ENCODE measurements around the gene PHF20.
"Not testable (repeated sequence)": the region's sequence is repeated elsewhere in the genome, so short reads cannot be mapped to it uniquely, and the experiment has no call there.

Gene PHF20

GRCh38 chr20:35739294-35740163, 32.3 kb upstream of the PHF20 start:
- DNase-seq, result no peak

DNA sequence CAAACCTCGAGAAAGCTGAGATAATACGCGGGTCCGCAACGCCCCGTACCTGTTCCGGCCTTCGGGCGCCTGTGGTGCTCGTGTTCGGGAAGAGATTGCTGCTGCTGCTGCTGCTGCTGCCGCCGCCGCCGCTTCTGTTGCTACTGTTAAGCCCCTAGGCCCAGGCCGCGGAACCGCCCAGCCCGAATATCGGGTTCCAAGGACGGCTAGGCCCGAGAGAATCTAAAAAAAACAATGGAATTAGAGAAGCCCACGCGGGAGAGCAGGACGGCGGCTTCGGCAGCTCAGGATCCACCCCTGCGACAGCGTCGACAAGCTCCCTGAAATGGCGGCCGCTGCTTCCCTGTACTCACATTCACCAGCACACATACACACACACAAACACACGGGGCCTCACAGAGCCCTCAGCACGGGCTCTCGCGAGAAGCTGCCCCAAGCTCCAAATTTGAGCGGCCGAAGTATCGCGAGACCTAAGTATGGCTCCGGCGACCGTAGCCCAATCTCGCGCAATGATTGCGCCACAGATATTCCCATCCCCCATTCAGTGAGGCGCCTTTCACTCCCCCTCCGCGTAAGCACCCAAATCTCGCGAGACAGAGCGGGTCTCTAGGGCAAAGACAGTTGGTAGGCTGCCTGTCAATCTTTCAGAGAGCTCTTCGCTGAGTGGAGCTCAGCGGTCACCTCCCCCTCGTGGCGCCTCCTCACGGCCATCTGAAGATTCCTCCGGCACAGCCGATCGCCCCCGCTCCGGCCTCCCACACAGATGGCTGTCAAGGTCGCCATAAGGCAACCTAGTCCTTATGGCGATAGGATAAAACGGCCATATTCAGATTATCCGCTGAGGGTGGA, 29.7 kb upstream of the PHF20 start, which contains the start of gene RBM39:
Gene RBM39 (minus strand): TSS at position 369 of the 849 bp plus-strand sequence. CDS start 1,386 bp downstream, outside the sequence.
- DNase-seq, result peak; percentile 99

DNA sequence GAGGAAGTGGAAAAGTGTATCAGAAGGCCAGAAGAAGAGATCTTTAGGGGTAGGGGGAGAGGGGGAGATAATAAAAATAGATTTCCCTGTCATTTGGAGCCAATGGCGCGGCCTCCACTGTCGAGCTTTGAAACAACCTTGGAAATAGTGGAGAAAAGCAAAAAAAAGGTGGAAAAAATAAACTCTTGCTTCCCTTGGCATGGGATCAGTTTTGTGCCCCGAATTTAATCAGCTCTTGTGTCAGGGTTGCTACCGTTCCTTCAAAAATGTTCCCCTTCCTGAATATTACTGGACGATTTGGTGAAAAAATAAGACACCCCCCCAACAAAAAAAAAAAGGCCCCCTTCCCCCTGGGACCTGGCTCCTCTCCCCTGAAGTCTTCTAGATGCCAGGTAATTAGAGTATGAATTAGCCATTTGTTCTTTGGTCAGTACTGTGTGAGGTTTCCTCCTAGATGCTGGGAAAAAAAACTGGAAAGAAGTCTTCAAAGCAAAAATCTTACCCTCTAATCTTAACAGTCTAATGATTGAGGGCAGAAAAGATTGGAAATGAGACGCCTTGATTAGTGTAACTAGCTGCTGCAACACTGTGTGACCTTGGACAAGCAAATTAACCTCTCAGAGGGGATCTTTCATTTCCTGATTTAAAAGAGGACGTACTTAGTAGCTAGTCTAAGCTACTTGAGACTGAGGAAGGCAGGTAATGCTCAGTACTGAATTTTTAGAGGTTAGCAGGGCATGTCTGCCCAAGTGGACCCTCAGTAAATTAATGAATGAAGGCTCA, 28.9 kb upstream of the PHF20 start:
- DNase-seq, result no peak

DNA sequence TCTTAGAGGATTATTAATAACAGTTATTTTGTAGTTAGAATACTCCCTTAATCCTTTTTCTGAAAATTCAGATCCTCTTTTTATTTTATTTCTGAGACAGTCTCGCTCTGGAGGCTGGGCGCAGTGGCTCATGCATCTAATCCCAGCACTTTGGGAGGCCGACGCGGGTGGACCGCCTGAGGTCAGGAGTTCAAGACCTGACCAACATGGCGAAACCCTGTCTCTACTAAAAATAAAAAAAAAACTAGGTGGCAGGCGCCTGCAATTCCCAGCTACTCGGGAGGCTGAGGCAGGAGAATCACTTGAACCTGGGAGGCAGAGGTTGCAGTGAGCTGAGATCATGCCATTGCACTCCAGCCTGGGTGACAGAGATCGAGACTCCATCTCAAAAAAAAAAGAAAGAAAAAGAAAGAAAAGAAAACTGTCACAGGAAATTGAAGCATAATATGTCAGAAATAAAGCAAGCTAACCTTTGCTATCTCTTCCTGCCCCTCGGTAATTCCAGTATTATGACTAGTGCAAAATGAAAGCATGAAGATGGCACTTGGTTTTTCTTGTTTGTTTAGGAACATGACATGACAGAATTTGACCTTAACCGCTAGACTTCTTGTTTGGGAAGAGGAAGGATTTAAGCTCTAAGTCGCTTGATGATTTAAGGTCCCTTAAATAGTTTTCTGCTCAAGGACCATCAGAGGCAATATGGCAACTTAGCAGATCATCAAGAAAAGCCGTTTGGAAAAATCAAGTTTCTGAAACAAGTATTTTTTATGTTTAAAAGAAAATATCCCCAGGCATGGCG, 27.9 kb upstream of the PHF20 start:
- no peak for DNase-seq

GRCh38 chr20:35744492-35744841, 27.3 kb upstream of the PHF20 start:
- not testable (repeated sequence) for DNase-seq

GRCh38 chr20:35750611-35751010, 21.2 kb upstream of the PHF20 start:
- DNase-seq, result no peak

DNA sequence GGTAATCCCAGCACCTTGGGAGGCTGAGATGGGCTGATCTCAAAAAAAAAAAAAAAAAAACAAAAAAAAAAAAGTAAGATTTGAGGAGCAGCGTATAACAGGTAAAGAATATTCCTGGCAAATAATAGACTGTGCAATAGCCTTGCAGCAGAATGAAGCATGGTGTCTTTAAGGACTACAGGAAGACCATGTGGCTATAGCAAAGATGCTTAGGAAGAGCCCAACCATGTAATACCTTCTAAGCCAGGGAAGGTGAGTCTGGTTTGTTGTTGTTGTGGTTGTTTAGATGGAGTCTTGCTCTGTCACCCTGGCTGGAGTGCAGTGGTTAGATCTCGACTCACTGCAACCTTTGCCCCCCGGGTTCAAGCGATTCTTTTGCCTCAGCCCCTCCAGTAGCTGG, 15.4 kb upstream of the PHF20 start:
- DNase-seq, result no peak

DNA sequence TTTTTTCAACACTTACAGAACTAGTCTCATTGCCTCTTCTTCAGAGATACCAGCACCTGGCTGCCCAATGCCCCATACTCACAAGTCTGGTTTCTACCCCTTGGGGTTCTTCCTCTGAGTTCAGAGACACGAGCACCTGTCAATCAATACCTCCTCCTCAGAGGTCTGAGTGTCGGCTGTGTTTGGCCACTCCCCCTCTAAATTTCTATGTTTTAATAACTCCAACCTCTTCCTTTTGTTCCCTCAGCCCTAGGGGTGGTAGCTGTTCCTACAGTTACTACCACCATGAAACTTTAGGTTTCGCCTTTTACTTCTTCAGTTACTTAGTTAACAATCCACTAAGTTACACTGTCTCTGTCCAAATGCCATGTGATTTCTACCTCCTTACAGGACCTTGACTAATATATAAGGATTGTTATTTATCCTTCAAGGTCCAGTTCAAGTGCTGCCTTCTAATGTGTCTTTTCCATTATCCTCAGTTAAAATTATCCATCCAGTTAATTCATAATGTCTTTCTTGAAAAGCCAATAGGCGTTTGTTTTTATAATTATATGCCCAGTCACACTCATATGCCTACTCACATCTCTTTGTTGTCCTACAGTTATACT, 14.6 kb upstream of the PHF20 start:
- no peak for DNase-seq

- DNase-seq, result not testable (repeated sequence)
Observed at GRCh38 chr20:35761548-35761947, 10.3 kb upstream of the PHF20 start.

- no peak for DNase-seq
Observed at GRCh38 chr20:35762461-35762860, 9.4 kb upstream of the PHF20 start.

- not testable (repeated sequence) for DNase-seq
Observed at GRCh38 chr20:35764936-35765335, 6.9 kb upstream of the PHF20 start.

DNA sequence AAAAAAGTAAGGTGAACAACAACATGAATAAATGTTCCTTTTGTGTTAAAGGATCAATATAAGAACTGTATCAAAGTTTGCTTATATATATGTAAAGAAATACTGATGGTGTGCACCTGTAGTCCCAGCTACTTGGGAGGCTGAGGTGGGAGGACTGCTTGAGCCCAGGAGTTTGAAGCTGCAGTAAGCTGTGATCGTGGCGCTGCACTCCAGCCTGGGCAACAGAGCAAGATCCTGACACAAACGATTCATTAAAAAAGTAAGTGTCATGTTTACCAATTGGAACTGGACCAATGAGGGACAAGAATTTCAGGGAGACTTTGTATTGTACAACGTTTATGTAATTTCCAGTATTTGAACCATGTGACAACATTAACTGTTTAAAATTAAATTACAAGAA, 5.0 kb upstream of the PHF20 start:
- DNase-seq, result no peak

DNA sequence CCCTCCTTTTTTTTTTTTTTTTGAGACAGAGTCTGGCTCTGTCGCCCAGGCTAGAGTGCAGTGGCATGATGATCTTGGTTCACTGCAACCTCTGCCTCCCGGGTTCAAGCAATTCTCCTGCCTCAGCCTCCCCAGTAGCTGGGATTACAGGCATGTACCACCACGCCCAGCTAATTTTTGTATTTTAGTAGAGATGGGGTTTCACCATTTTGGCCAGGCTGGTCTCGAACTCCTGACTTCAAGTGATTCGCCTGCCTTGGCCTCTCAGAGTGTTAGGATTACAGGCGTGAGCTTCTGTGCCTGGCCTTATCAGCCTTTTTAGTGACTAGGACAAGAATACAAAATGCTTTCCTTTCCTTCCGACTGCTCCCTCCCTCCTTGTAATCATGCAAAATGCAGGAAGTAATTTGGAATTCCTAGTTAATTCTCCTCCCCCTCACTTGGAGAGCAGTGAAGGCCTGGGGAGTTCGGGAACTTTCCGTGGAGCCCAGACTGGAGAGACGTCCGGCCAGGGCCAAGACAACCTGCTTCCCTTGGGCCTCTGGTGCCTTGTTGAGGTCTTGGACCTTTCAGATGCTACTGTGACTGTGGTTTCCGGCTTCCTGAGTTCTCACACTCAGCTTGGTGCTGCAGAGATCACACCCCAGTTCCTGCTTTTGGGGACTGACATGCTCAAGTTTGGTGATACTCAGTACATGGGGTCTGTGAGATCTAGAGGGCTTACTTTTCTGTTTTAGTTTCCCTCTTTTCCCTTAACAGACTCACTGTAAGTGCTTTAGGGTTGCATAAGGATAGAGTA, 3.9 kb upstream of the PHF20 start:
- DNase-seq, result peak; percentile 63

DNA sequence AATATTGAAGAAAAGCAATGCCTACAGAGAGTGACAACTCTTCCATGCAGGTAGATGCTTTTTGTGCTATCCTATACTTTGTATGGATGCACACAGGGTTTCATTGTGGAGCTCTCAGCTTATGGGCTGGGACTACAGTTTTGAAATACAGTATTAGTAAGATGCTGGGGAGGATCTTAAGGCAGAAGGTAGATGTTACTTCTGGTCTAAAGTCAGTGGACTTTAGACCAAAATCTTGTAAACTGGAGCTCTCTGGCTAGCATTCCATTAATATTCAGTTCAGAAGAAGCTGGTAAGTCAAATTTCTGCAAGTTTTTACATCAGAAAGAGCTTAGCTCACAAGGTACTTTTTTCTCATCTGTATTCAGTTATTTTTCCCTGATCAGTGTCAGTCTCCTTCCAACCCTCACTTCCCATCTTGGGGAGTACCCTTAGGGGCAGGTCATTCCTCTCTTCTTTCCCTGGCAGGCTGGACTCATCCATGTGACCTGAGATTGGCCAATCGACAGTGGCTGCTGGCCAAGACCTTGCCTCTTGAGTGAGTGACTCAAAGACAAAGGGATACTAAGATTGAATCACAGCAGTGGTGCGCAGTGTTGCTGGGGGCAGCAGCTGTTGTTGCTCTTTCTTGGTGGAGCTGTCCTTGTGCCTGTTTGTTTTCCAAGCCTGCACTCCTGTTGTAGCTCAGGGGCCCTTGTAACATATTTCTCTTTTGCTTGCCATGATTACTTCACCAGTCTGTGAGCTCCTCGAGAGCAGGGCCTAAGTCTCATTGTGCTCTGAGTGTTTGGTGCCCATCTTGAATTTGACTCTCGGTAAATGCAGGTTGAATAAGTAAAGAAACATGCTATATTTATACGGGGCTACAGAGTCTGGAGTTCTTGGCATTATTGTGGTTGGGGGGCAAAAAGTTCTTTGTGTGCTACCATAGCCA, 2.8 kb upstream of the PHF20 start:
- DNase-seq, result peak; percentile 44

DNA sequence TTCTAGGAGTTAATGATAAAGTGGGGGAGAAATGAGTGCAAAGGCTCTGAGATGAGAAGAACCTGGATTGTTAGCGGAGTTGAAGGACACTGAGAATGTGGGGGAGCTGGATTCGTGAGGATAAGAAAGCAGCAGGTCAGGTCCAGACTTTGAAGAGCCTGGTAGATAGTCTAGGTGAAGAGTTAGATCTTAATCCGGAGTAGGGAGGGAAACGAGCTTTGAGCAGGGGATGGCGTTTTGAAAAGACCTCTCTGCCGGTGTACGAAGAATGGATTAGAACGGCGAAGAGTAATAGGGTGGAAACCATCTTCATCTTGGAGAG, 487 bp upstream of the PHF20 start:
- DNase-seq, result no peak

- DNase-seq, result no peak
Observed at GRCh38 chr20:35772563-35773058, 796 bp downstream of the PHF20 start.

- DNase-seq, result peak; percentile 9
Observed at GRCh38 chr20:35773154-35773751, 1.4 kb downstream of the PHF20 start.

DNA sequence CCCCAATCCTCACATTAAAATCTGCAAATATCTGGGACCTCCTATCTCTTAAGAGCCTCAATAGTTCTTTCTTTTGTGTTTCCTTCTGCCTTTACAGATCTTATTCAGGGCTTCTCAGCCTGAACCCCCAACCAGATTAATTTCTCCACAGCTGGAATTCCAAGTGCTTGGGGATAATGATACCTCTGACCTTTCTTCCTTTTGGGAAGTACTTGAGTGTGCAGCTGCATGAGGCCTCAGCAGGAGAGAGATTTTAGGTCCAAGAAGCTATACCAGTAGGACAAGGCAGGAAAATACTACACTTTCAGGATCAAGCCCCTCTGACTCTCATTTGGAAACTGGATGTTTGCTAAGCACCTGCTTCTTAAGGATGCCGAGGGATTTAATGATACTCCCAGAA, 2.6 kb downstream of the PHF20 start:
- no peak for DNase-seq

GRCh38 chr20:35776513-35777101, 4.8 kb downstream of the PHF20 start:
- DNase-seq, result no peak

Measured in NK-92 treated with Interleukin-12 subunit alpha and Interleukin-12 subunit beta, amount 100 ng/mL, for 24 hours (cell line).